KOPT-K1 (cell line): Measurements from ENCODE around the gene DPEP3.
"Not testable (repeated sequence)": the region's sequence is repeated elsewhere in the genome, so short reads cannot be mapped to it uniquely, and the experiment has no call there.

Experiments
- H3K27ac ChIP-seq: fragments of 200-600 bp; sonication (generic); 2 replicates; pipeline ENCODE4 v1.5.1; 2016; ENCODE audit warnings: antibody characterized with exemption, mild to moderate bottlenecking, low read depth, low read length; ENCODE audit not compliant: poor library complexity, severe bottlenecking
- H3K36me3 ChIP-seq: fragments of 200-600 bp; sonication (generic); 2 replicates; pipeline ENCODE4 v1.5.1; 2017; ENCODE audit warnings: antibody characterized with exemption, mild to moderate bottlenecking, low read length, moderate library complexity; ENCODE audit not compliant: insufficient read depth
- H3K9me3 ChIP-seq: fragments of 200-600 bp; sonication (generic); 2 replicates; pipeline ENCODE4 v1.5.1; 2017; ENCODE audit warnings: antibody characterized with exemption, low read length, mild to moderate bottlenecking; ENCODE audit not compliant: insufficient read depth, poor library complexity, severe bottlenecking

DPEP3 gene

DNA sequence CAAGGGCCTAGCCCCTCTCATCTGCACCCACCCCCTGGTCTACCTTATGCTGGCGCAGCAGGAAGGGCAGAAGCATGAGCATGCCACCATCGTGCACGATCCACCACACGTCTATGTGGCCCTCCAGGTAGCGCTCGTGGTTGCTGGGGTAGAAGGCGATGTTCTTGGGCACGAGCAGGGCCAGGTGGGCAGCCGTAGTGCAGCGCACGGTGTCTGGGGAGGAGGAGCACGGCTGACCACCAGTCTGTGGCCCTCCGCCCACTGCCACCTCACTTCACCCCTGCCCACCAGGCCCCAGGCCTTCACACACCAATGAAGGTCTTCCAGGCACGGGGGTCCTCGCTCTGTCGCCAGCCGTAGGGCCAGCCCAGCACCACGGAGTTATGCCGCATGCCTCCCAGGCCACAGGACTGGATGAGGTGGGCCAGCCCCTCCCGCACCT lies 34.1 kb downstream of the DPEP3 start:
- H3K9me3 ChIP-seq = no peaks in the 10 kb centered on the region
- peaks cover 92% of the 10 kb centered on the region for H3K36me3 ChIP-seq
- no peak overlapping the region for H3K27ac ChIP-seq

- Histone ChIP-seq H3K27ac (no peak overlapping the region), H3K9me3 (no peaks in the 10 kb centered on the region), H3K36me3 (peaks cover 86% of the 10 kb centered on the region)
These were observed 34.8 kb downstream of the DPEP3 start for GRCh38 chr16:67945392-67945933.

- Histone ChIP-seq H3K27ac (no peak overlapping the region), H3K36me3 (peaks cover 80% of the 10 kb centered on the region), H3K9me3 (no peaks in the 10 kb centered on the region)
These were observed 35.5 kb downstream of the DPEP3 start for GRCh38 chr16:67944690-67945391.

- Histone ChIP-seq H3K27ac (no peak within 1 kb of the TSS), H3K36me3 (peaks cover 73% of the 10 kb centered on the region)
These were observed 36.4 kb downstream of the DPEP3 start, which contains the start of gene LCAT for GRCh38 chr16:67943619-67944504. TSS of gene LCAT (minus strand) at chr16:67944120. CDS start at chr16:67944101, 19 bp downstream.

GRCh38 chr16:67943256-67943618 lies 37.1 kb downstream of the DPEP3 start:
- H3K27ac ChIP-seq = no peak overlapping the region
- H3K36me3 ChIP-seq = peaks cover 68% of the 10 kb centered on the region
- H3K9me3 ChIP-seq = no peaks in the 10 kb centered on the region

More at GRCh38 chr16:67943619-67944504, 36.4 kb downstream of the DPEP3 start, which contains the start of gene LCAT:
- H3K9me3 ChIP-seq = no peaks in the 10 kb centered on the region

DNA sequence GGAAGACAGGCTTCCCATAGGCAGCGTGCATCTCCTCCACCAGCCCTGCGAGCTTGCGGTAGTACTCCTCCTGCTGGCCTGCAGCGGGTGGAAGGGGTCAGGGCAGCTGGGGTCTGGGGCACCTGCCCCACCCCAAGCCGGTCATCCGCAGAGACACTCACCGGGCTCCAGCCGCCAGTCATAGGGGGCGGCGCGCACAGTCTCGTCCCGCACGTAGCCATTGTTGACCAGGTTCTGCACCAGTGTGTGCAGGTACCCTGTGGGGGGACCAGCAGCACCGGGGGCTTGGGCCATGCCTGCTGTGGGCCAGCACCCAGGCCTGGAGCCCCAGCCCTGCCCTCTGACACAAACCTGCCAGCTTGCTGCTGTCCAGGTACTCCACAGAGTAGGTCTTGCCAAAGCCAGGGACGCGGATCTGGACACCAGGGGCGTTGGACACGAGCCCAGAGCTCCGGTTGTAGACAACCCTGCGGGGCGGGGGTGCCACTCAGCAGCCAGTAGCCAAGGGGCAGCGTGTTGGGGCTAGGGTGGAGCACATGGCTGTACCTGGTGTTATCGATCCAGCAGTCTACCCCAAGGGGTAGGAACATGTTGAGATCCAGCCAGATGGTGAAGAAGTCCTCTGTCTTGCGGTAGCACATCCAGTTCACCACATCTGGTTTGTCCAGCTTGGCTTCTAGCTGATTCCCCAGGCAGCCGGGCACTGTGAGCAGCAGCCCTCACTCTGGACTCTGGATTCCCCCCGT lies 37.6 kb downstream of the DPEP3 start:
- Histone ChIP-seq H3K36me3 (peaks cover 63% of the 10 kb centered on the region), H3K27ac (no peak overlapping the region), H3K9me3 (no peaks in the 10 kb centered on the region)

DNA sequence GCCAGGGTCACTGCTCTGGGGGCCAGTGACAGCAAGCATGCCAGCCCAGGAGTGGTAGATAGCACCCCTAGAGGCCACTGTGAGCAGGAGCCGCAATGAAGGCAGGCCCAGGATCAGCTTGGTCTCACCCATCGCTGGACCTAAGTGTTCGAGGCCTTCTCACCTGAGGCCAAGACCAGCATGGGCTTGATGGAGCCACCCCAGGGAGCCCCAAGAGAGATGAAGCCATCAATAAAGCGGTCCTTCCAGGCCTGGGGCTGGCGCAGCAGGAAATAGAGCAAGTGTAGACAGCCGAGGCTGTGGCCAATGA lies 38.1 kb downstream of the DPEP3 start:
- H3K36me3 ChIP-seq = peaks cover 57% of the 10 kb centered on the region
- no peak overlapping the region for H3K27ac ChIP-seq

GRCh38 chr16:67941469-67942199 lies 38.7 kb downstream of the DPEP3 start:
- Histone ChIP-seq H3K9me3 (no peaks in the 10 kb centered on the region), H3K36me3 (peaks cover 52% of the 10 kb centered on the region), H3K27ac (no peak overlapping the region)

More for the DNA sequence above, 38.1 kb downstream of the DPEP3 start:
- no peaks in the 10 kb centered on the region for H3K9me3 ChIP-seq

DNA sequence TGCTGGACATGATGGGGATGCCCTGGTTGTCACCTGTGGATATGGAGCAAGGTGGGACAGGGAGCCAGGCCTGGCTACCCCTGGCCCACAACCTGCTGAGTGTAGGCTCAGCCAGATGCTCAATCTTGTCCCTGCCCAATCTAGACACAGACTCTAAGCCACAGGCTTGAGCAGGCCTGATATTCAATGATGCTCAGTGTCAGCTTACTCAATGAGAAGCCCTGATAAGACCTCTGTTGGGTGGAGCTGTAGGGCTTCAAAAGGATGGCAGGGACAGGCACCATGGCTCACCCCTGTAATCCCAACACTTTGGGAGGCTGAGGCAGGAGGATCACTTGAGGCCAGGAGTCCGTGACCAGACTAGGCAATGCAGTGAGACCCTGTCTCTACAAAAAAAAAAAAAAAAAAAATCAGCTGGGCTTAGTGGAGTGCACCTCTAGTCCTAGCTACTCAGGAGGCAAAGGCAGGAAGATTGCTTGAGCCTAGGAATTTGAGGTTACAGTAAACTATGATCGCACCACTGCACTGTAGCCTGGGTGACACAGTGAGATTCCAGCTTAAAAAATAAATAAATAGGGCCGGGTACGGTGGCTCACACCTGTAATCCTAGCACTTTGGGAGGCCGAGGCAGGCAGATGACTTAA lies 39.7 kb downstream of the DPEP3 start:
- H3K27ac ChIP-seq = peak overlapping the region; percentile 33
- no peaks in the 10 kb centered on the region for H3K9me3 ChIP-seq
- H3K36me3 ChIP-seq = peaks cover 41% of the 10 kb centered on the region

DNA sequence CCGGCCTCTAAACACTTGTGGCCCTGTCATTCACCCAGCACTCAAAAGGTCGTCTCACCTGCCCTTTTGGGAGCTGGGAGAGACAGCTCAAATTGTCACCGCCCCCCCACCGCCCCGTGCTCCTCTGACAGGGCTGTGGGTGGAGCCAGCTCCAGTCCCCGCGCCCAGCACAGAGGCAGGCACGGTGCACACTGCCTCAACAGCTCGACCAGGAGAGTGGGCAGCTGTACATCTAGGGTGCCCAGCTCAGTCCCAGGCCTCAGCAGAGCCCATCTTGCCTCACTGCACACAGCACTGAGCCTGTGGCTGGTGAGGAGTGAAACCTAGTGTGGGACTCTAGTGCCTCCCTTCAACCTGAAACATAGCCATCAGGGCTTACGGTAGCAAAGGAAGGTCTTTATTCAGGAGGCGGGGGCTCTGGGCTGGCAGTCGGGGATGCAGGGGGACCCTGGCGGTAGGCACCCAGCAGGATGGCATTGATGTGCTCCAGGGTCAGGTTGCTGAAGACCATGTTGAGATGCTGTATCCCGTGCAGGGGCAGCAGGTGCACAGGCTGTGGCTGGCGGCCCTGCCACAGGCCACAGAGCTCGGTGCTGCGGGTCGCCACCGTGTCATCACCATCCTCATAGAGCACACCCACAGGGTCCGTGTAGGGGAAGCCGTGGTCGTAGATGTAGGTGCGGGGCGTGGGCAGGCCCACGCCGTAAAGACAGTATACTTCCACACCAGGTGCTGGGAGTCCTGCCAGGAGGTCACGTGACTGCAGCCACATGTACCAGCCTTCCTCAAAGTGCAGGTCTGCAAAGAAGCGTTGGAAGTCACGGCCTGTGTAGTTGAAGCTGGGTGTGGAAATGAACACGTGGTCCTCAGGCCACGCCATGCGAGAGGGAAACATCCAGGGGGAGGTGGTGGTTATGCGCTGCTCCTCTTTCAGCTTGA lies 40.5 kb downstream of the DPEP3 start:
- no peaks in the 10 kb centered on the region for H3K9me3 ChIP-seq
- peaks cover 40% of the 10 kb centered on the region for H3K36me3 ChIP-seq

DNA sequence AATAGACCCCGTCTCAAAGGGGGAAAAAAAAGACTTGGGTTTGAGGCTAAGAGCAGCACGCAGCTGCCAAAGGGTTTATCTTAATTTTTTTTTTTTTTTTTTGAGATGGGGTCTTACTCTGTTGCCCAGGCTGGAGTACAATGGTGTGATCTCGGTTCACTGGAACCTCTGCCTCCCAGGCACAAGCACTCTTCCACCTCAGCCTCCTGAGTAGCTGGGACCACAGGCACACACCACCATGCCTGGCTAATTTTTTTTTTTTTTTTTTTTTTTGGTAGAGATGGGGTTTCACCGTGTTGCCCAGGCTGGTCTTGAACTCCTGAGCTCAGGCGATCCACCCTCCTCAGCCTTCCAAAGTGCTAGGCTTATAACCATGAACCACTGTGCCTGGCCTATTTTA lies 42.6 kb downstream of the DPEP3 start:
- peaks cover 40% of the 10 kb centered on the region for H3K36me3 ChIP-seq
- H3K27ac ChIP-seq = peak overlapping the region; percentile 97

More for the DNA sequence above, 40.5 kb downstream of the DPEP3 start:
- peak overlapping the region; percentile 33 for H3K27ac ChIP-seq

GRCh38 chr16:67936880-67937605 lies 43.3 kb downstream of the DPEP3 start:
- Histone ChIP-seq H3K36me3 (peaks cover 40% of the 10 kb centered on the region), H3K9me3 (no peaks in the 10 kb centered on the region), H3K27ac (peak overlapping the region; percentile 97)

More for the DNA sequence above, 42.6 kb downstream of the DPEP3 start:
- H3K9me3 ChIP-seq = not testable (repeated sequence)
